GM21576 (cell line): Measurements from ENCODE around the gene TFF3.

Experiments used
- ATAC-seq: cut with Tn5 transposase; IDR thresholded peaks from one replicate; pipeline ENCODE4 v1.9.1; 2021; ENCODE audit warnings: mild to moderate bottlenecking, moderate library complexity; ENCODE audit not compliant: unreplicated experiment

TFF3 gene

DNA sequence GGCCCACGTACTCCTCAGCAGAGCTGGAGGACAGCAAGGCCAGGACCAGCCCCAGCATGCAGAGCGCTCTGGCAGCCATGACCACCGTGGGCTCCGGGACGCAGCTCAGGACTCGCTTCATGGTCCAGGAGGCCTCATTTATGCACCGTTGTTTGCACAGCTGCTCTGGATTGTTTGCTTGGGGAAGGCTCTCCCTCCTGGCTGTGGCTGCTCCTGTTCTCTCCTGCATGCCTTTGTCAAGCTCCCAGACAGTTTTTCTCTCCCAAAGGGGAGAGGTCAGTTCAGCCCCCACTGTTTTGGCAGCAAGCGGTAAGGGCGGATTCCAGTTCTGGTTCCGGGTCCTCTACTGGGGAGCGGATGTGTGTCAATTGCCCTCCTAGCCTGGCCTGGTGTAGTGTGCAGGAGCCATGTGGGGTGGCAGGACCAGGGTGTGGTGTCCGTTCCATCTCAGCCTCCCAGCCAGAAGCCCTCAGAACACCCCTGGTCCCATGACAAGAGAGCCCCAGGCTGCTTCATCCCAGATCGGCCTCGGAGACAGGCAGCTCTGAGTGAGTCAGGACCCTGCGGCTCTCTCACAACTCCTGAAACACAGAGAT lies at the start of gene TFF3:
TSS of gene TFF3 (minus strand) at position 114 of the 596 bp plus-strand sequence. CDS start at position 79, 35 bp downstream.
- ATAC-seq: no peak

DNA sequence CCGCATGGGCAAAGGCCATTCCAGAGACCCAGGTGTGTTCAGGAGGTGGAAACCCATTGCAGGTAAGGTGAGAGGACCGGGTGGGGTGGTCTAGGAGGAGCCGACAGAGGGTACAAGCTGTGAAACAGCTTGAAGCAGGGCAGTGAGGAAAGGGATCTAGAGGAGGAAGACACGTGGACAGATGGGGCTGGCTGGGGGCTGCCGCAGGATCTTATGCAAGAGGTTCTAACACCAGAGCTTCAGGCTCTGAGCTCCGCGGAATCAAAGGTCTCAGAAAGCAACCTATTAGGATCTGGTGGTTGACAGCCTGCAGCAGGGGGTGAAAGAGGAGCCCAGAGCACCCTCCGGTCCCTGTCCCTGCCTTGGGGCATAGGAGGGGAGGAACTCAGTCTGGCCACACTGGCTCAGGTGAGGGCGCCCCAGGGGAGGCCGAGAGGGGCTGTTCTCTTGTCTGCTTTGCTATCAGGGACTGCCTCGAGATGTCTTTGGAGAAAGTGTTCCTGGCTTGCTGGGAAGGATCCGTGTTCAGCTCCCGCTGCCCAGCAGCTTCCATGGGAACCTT lies 49.2 kb upstream of the TFF3 start:
- no peak for ATAC-seq

GRCh38 chr21:42363312-42363711 lies 48.1 kb upstream of the TFF3 start:
- no peak for ATAC-seq

- no peak for ATAC-seq
Measured at GRCh38 chr21:42362700-42363099, 47.5 kb upstream of the TFF3 start.

DNA sequence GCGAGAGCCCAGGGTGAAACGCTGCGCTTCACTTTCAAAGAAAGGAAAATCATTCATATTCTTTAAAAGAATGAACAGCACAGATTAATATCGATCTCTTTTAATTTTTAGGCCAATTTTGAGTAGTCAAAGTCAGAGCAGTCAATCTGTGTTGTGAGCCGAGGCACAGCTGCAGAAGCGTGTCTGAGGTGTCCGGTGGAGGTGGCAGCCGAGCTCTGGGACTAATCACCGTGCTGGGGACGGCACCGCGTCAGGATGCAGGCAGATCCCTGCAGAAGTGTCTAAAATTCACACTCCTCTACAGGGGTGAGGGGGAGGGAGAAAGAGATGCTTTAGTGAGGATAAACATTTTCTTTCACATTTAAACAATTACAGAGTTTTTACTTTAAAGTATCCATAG lies 47.0 kb upstream of the TFF3 start:
- no peak for ATAC-seq

GRCh38 chr21:42361286-42361685 lies 46.1 kb upstream of the TFF3 start:
- ATAC-seq: no peak

- ATAC-seq: no peak
Measured at GRCh38 chr21:42360317-42360716, 45.1 kb upstream of the TFF3 start.

DNA sequence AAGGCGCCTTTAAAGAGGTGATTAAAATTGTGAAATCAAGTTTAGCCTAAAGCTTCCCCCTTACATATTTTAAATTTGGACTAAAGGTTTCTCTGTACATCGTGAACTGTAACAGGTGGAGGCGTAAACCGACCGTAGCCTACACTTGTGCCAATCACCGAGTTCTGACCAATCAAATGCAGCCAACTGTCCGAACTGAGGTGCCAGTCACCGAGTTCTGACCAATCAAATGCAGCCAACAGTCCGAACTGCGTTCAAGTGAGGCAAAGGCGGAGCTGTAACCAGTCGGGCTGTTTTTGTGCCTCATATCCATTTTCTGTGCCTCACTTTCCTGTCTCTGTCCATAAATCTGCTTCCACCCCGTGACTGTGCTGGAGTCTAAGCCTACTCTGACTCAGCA lies 43.7 kb upstream of the TFF3 start:
- ATAC-seq: no peak

DNA sequence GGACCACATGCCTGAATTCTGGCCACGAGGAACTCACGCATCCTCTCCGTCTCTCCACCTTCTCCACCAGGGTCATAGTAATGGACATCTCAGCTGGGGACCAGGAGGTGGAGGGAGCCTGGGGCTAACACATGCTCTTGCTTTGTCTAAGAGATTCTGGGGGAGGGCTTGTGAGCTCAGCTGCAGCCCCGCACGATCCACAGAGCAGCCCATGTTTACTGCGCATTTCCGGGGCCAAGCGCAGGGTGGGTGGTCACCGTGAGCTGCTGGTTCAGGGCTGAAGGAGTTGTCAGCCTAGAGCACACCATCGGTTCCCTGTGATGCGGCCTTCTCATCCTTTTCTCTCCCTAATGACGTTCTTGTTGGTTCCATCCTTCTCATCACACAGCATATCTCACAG lies 43.1 kb upstream of the TFF3 start:
- no peak for ATAC-seq

DNA sequence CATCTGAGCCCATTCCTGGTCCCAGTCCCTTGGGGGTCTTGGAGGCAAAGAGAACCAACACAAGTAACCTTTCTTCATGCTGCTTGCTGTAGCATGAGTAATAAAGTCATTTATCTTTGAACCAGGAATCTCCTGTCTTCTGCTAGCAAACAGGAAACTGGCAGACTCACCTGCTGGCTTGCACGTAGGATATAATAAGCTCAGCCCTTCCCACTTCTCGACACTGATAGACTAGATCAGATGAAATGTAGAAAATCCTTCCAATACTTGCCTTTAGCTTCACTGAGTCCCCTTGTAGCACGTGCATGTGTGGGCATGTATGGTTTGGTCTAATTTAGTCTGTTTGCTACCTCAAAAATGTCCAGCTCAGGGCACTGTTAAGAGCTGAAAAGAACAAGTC lies 42.1 kb upstream of the TFF3 start:
- ATAC-seq: no peak

GRCh38 chr21:42356650-42357049 lies 41.4 kb upstream of the TFF3 start:
- no peak for ATAC-seq

DNA sequence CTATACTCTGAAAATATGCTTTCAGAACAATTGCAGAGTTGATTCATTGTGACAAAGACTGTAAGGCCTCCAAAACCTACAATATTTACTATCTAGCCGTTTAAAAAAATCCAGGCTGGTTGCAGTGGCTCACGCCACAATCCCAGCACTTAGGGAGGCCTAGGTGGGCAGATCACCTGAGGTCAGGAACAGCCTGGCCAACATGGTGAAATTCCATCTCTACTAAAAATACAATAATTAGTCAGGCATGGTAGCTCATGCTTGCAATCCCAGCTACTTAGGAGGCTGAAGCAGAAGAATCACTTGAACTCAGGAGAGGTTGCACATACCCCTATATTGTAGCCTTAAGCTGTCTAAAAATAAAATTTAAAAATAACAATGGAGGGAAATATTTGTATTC lies 40.8 kb upstream of the TFF3 start:
- ATAC-seq: no peak

DNA sequence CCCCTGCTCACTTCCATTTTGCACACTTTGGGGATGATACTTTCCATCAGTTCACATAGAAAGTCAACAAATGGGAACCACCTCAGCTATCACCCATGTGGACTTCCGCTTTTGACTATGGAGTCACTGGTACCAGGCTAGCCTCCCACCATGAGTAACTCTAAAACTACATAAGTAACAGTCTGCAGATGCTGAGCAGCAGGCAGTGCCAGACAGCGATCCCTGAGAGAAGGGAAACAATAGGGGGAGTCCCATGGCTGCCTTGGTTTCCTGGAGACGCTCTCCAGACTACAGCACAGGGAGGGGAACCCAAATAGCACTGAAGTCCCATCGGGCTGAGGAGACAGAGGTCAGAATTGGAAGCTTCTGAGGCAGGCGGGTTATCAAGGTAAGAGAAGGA lies 38.4 kb upstream of the TFF3 start:
- no peak for ATAC-seq

GRCh38 chr21:42352441-42353095 lies 37.4 kb upstream of the TFF3 start:
- no peak for ATAC-seq

GRCh38 chr21:42351626-42352440 lies 36.6 kb upstream of the TFF3 start:
- no peak for ATAC-seq

- no peak for ATAC-seq
Measured at GRCh38 chr21:42350927-42351426, 35.8 kb upstream of the TFF3 start, which contains the start of gene TFF2. TFF2 (minus strand) TSS chr21:42350994; CDS start chr21:42350957, 37 bp downstream.

GRCh38 chr21:42350318-42350910 lies 35.2 kb upstream of the TFF3 start:
- ATAC-seq: no peak

DNA sequence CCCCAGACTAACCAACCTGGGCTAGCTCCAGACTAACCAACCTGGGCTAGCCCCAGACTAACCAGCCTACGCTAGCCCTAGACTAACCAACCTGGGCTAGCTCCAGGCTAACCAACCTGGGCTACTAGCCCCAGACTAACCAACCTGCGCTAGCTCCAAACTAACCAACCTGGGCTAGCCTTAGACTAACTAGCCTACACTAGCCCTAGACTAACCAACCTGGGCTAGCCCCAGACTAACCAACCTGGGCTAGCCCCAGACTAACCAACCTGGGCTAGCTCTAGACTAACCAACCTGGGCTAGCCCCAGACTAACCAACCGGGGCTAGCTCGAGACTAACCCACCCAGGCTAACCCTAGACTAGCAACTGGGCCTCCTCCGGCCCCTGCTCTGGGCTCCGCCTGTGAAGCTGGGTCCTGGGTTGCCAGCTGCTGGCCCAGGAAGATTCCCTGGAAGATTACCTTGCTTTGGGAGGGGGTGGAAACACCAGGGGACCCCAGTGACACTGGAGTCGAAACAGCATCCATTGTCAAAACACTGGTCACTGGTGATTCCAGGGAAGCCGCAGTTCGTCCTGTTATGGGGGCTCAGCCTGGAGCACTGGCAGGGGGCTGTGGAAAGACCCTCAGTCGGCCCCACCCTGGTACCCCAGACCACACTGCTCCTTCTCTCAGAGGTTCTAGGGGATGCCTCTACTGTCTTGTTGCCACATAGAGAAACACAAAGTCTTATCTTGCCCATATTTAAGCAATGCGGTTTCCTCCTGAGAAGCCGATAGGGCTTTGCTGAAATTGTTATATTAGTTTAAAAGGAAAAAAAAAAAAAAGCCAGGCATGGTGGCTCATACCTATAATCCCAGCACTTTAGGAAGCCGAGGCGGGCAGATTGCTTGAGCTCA lies 34.5 kb upstream of the TFF3 start:
- ATAC-seq: no peak

DNA sequence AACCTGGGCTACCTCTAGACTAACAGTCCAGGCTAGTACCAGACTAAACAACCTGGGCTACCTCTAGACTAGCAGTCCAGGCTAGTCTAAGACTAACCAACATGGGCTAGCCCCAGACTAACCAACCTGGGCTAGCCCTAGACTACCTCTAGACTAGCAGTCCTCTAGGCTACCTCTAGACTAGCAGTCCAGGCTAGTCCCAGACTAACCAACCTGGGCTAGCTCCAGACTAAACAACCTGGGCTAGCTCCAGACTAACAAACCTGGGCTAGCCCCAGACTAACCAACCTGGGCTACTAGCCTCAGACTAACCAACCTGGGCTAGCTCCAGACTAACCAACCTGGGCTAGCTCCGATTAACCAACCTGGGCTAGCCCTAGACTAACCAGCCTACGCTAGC lies 33.6 kb upstream of the TFF3 start:
- no peak for ATAC-seq
